ENCODE measurements around the gene FCMR.

- TF ChIP-seq, protein P1, sequence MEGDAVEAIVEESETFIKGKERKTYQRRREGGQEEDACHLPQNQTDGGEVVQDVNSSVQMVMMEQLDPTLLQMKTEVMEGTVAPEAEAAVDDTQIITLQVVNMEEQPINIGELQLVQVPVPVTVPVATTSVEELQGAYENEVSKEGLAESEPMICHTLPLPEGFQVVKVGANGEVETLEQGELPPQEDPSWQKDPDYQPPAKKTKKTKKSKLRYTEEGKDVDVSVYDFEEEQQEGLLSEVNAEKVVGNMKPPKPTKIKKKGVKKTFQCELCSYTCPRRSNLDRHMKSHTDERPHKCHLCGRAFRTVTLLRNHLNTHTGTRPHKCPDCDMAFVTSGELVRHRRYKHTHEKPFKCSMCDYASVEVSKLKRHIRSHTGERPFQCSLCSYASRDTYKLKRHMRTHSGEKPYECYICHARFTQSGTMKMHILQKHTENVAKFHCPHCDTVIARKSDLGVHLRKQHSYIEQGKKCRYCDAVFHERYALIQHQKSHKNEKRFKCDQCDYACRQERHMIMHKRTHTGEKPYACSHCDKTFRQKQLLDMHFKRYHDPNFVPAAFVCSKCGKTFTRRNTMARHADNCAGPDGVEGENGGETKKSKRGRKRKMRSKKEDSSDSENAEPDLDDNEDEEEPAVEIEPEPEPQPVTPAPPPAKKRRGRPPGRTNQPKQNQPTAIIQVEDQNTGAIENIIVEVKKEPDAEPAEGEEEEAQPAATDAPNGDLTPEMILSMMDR (conservative IDR thresholded peaks at IDR 0.05; ENCODE audit: low read depth in 2 of 2): no peak
- no peak for TF ChIP-seq POLR2AphosphoS5 (IDR thresholded peaks at IDR 0.05; ENCODE audit: low read depth)
- TF ChIP-seq EZH2 (IDR thresholded peaks at IDR 0.05; ENCODE audit: low read depth, unreplicated experiment): no peak
- no peak for TF ChIP-seq ETS1 (IDR thresholded peaks at IDR 0.05)
- no peak for TF ChIP-seq EZH2phosphoT487 (IDR thresholded peaks at IDR 0.05; ENCODE audit: unreplicated experiment)
- TF ChIP-seq CREB1 (CRISPR knock-in tag; IDR thresholded peaks at IDR 0.05; ENCODE audit: low read depth): no peak
- no peak for TF ChIP-seq JUNB (IDR thresholded peaks at IDR 0.05; ENCODE audit: unreplicated experiment)
- TF ChIP-seq ZNF114 (CRISPR knock-in tag; IDR thresholded peaks at IDR 0.05): no peak
- TF ChIP-seq NANOG (IDR thresholded peaks at IDR 0.05; ENCODE audit: borderline replicate concordance): no peak
Observed at GRCh38 chr1:206897175-206897574, 24.6 kb downstream of the FCMR start, which contains the start of gene IL24.
